Neural progenitor cell (in vitro differentiated cells): Measurements from ENCODE around the gene RBFA. TPM values are rescaled to one million over a fixed set of nuclear protein-coding genes. Genes with fewer than 3 reads are reported as not detected.

ENCODE experiments used
- DNase-seq: peaks from one replicate; pipeline ENCODE4 v3.0.0-alpha.2; 2016; ENCODE audit warnings: low spot score
- H2AFZ ChIP-seq: fragments of 200-600 bp; sonication (generic); replicated peaks from 2 replicates; pipeline ENCODE4 v1.6.1; 2016; ENCODE audit warnings: antibody characterized with exemption
- H3F3A ChIP-seq: fragments of 200-600 bp; sonication (generic); 2 replicates; pipeline ENCODE4 v1.6.1; 2016; ENCODE audit warnings: antibody characterized with exemption, low read depth
- H3K27ac ChIP-seq: fragments of 200-600 bp; sonication (generic); 2 replicates; pipeline ENCODE4 v1.5.1; 2016; ENCODE audit warnings: mild to moderate bottlenecking
- H3K27me3 ChIP-seq: fragments of 200-600 bp; sonication (generic); 2 replicates; pipeline ENCODE4 v1.6.1; 2016; ENCODE audit warnings: mild to moderate bottlenecking, moderate library complexity
- H3K36me3 ChIP-seq: fragments of 200-600 bp; sonication (generic); 2 replicates; pipeline ENCODE4 v1.5.1; 2016
- H3K4me1 ChIP-seq: fragments of 200-600 bp; sonication (generic); 2 replicates; pipeline ENCODE4 v1.6.1; 2016; ENCODE audit warnings: mixed run types
- H3K4me2 ChIP-seq: fragments of 200-600 bp; sonication (generic); 2 replicates; pipeline ENCODE4 v1.6.1; 2016
- H3K4me3 ChIP-seq: fragments of 200-600 bp; sonication (generic); 2 replicates; pipeline ENCODE4 v1.5.1; 2016
- H3K79me2 ChIP-seq: fragments of 200-600 bp; sonication (generic); 2 replicates; pipeline ENCODE4 v1.6.1; 2016; ENCODE audit warnings: low read depth
- H3K9ac ChIP-seq: fragments of 200-600 bp; sonication (generic); 2 replicates; pipeline ENCODE4 v1.6.1; 2016
- H3K9me3 ChIP-seq: fragments of 200-600 bp; sonication (generic); 2 replicates; pipeline ENCODE4 v1.5.1; 2016; ENCODE audit warnings: low read depth
- H4K20me1 ChIP-seq: fragments of 200-600 bp; sonication (generic); 2 replicates; pipeline ENCODE4 v1.6.1; 2016; ENCODE audit warnings: low read depth
- H3K27ac Mint-ChIP-seq: 3 replicates; pipeline ENCODE4 v1.8.0; 2021; ENCODE audit warnings: mixed read lengths
- H3K27me3 Mint-ChIP-seq: 2 replicates; pipeline ENCODE4 v1.8.0; 2022; ENCODE audit warnings: low read depth, mild to moderate bottlenecking, inconsistent platforms, moderate library complexity, mixed read lengths; ENCODE audit not compliant: insufficient read depth
- H3K36me3 Mint-ChIP-seq: 3 replicates; pipeline ENCODE4 v1.8.0; 2021; ENCODE audit warnings: mixed read lengths
- H3K4me1 Mint-ChIP-seq: 3 replicates; pipeline ENCODE4 v1.8.0; 2021; ENCODE audit warnings: mixed read lengths
- H3K4me3 Mint-ChIP-seq: 3 replicates; pipeline ENCODE4 v1.8.0; 2021; ENCODE audit warnings: mild to moderate bottlenecking, moderate library complexity, mixed read lengths
- H3K9me3 Mint-ChIP-seq: 3 replicates; pipeline ENCODE4 v1.8.0; 2020; ENCODE audit warnings: mixed read lengths
- CTCF ChIP-seq: fragments of 200-600 bp; sonication (generic); IDR thresholded peaks from 2 replicates; pipeline ENCODE4 v1.5.1; 2017; ENCODE audit warnings: antibody characterized with exemption, mild to moderate bottlenecking
- EZH2 ChIP-seq: fragments of 200-600 bp; sonication (generic); IDR thresholded peaks from 2 replicates; pipeline ENCODE4 v1.6.1; 2017; ENCODE audit warnings: antibody characterized with exemption, mild to moderate bottlenecking, moderate library complexity
- EZH2phosphoT487 ChIP-seq: fragments of 200-600 bp; sonication (generic); IDR thresholded peaks from 2 replicates; pipeline ENCODE4 v1.6.1; 2017; ENCODE audit warnings: antibody characterized with exemption
- total RNA-seq: library from RNA; depleted of rRNA; stranded (reverse); fragments of >200 nt; gene quantifications from 2 replicates; pipeline ENCODE4 v1.2.3, GENCODE V29; 2015; ENCODE audit warnings: low replicate concordance

The RBFA gene
- total RNA-seq, 1 donor from 2014 or later = 22.9 TPM

GRCh38 chr18:79987566-79987965, 46.7 kb upstream of the RBFA start:
- H3K27me3 Mint-ChIP-seq = no peaks in the 10 kb centered on the region
- Histone ChIP-seq H3K79me2 (peaks cover 57% of the 10 kb centered on the region), H3K27ac (no peak overlapping the region), H3K4me2 (peak overlapping the region; percentile 88), H3K9me3 (no peaks in the 10 kb centered on the region), H3K27me3 (no peaks in the 10 kb centered on the region), H3K4me1 (peaks cover 10% of the 10 kb centered on the region), H3F3A (peaks cover 6% of the 10 kb centered on the region), H4K20me1 (peaks cover 51% of the 10 kb centered on the region), H2AFZ (peak overlapping the region; percentile 92), H3K4me3 (peak overlapping the region; percentile 78), H3K9ac (peak overlapping the region; percentile 52), H3K36me3 (no peaks in the 10 kb centered on the region)
- no peaks in the 10 kb centered on the region for H3K9me3 Mint-ChIP-seq
- peaks cover 23% of the 10 kb centered on the region for H3K4me1 Mint-ChIP-seq
- H3K36me3 Mint-ChIP-seq = peaks cover 20% of the 10 kb centered on the region
- no peak for DNase-seq
- peak overlapping the region; percentile 44 for H3K27ac Mint-ChIP-seq
- H3K4me3 Mint-ChIP-seq = peak overlapping the region; percentile 90
- TF ChIP-seq CTCF = no peak
- TF ChIP-seq EZH2phosphoT487 = no peak
- TF ChIP-seq EZH2 = no peak

- peak overlapping the region; percentile 90 for H3K4me3 Mint-ChIP-seq
- Histone ChIP-seq H3K4me2 (peak overlapping the region; percentile 88), H3K9me3 (no peaks in the 10 kb centered on the region), H2AFZ (peak overlapping the region; percentile 92), H3K9ac (peak overlapping the region; percentile 52), H3K27me3 (no peaks in the 10 kb centered on the region), H4K20me1 (peaks cover 46% of the 10 kb centered on the region), H3K79me2 (peaks cover 52% of the 10 kb centered on the region), H3F3A (peaks cover 6% of the 10 kb centered on the region), H3K27ac (no peak overlapping the region), H3K4me1 (peaks cover 10% of the 10 kb centered on the region), H3K36me3 (no peaks in the 10 kb centered on the region), H3K4me3 (peak overlapping the region; percentile 78)
- H3K36me3 Mint-ChIP-seq = peaks cover 20% of the 10 kb centered on the region
- no peaks in the 10 kb centered on the region for H3K9me3 Mint-ChIP-seq
- TF ChIP-seq CTCF (peak; percentile 43), EZH2phosphoT487 (no peak), EZH2 (peak; percentile 42)
- H3K27me3 Mint-ChIP-seq = no peaks in the 10 kb centered on the region
- peak; percentile 86 for DNase-seq
- H3K4me1 Mint-ChIP-seq = peaks cover 22% of the 10 kb centered on the region
- H3K27ac Mint-ChIP-seq = no peak overlapping the region
Observed at GRCh38 chr18:79988071-79988450, 46.2 kb upstream of the RBFA start.

- Histone ChIP-seq H3K9ac (peak within 1 kb of the TSS; percentile 52), H3K27me3 (no peaks in the 10 kb centered on the region), H3K79me2 (peaks cover 46% of the 10 kb centered on the region), H3K4me2 (peak within 1 kb of the TSS; percentile 88), H3K4me3 (peak within 1 kb of the TSS; percentile 78), H3K9me3 (no peaks in the 10 kb centered on the region), H2AFZ (peak within 1 kb of the TSS; percentile 92), H3K36me3 (no peaks in the 10 kb centered on the region), H4K20me1 (peaks cover 42% of the 10 kb centered on the region), H3K4me1 (peaks cover 10% of the 10 kb centered on the region), H3F3A (peaks cover 6% of the 10 kb centered on the region), H3K27ac (no peak within 1 kb of the TSS)
- Mint-ChIP-seq H3K4me3 (peak within 1 kb of the TSS; percentile 98), H3K27ac (peak within 1 kb of the TSS; percentile 98), H3K27me3 (peaks cover under 1% of the 10 kb centered on the region), H3K4me1 (peaks cover 22% of the 10 kb centered on the region), H3K9me3 (no peaks in the 10 kb centered on the region), H3K36me3 (peaks cover 19% of the 10 kb centered on the region)
- DNase-seq = peak; percentile 85
- TF ChIP-seq EZH2 = no peak
- TF ChIP-seq CTCF = no peak
- no peak for TF ChIP-seq EZH2phosphoT487
Observed at GRCh38 chr18:79988451-79989194, 45.6 kb upstream of the RBFA start, which contains the start of gene TXNL4A. TXNL4A (minus strand) TSS chr18:79988563; CDS start chr18:79988392, 171 bp downstream.
